Measurements from ENCODE around the gene PRELID2.

PRELID2 gene

DNA sequence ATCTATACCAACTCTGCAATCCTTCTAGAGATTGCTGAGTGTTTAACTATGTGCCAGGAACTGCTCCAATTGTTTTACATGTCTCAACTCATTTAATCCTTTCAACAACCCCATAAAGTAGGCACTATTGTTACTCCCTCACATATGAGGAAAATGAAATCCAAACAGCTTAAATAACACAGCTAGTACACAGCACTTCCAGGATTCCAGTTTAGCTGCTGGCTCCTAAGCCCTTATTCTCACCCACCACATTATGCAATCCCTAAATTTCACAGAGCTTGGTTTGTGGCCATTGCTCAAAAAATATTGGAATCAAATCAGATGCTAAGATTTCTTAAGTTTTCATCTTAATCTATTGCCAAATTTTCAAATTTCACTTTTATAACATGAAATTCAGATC is 84.9 kb downstream of the PRELID2 start:
- TF ChIP-seq ARNTL (CRISPR knock-in tag; IDR thresholded peaks at IDR 0.05; ENCODE audit: borderline replicate concordance, low read depth) (no peak), ZNF70 (CRISPR knock-in tag; IDR thresholded peaks at IDR 0.05) (no peak), OSR1 (CRISPR knock-in tag; IDR thresholded peaks at IDR 0.05) (no peak), ESRRG (CRISPR knock-in tag; IDR thresholded peaks at IDR 0.05) (no peak), CREB5 (CRISPR knock-in tag; IDR thresholded peaks at IDR 0.05; ENCODE audit: low read depth) (no peak), ZFP30 (CRISPR knock-in tag; IDR thresholded peaks at IDR 0.05) (no peak), ZFP3 (CRISPR knock-in tag; IDR thresholded peaks at IDR 0.05) (no peak), CSRNP3 (CRISPR knock-in tag; IDR thresholded peaks at IDR 0.05) (no peak), TOX (CRISPR knock-in tag; IDR thresholded peaks at IDR 0.05; ENCODE audit: borderline replicate concordance) (no peak), ZNF565 (CRISPR knock-in tag; conservative IDR thresholded peaks at IDR 0.05; ENCODE audit: low read depth) (no peak), TCF4 (CRISPR knock-in tag; IDR thresholded peaks at IDR 0.05; ENCODE audit: borderline replicate concordance) (no peak), PPARA (CRISPR knock-in tag; IDR thresholded peaks at IDR 0.05; ENCODE audit: borderline replicate concordance) (no peak), ZC3H10 (CRISPR knock-in tag; IDR thresholded peaks at IDR 0.05) (no peak), RARB (CRISPR knock-in tag; IDR thresholded peaks at IDR 0.05) (no peak), ISL1 (CRISPR knock-in tag; IDR thresholded peaks at IDR 0.05) (no peak)
- TF ChIP-seq, protein P1, sequence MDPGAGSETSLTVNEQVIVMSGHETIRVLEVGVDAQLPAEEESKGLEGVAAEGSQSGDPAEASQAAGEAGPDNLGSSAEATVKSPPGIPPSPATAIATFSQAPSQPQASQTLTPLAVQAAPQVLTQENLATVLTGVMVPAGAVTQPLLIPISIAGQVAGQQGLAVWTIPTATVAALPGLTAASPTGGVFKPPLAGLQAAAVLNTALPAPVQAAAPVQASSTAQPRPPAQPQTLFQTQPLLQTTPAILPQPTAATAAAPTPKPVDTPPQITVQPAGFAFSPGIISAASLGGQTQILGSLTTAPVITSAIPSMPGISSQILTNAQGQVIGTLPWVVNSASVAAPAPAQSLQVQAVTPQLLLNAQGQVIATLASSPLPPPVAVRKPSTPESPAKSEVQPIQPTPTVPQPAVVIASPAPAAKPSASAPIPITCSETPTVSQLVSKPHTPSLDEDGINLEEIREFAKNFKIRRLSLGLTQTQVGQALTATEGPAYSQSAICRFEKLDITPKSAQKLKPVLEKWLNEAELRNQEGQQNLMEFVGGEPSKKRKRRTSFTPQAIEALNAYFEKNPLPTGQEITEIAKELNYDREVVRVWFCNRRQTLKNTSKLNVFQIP (CRISPR knock-in tag; IDR thresholded peaks at IDR 0.05; ENCODE audit: borderline replicate concordance, low read depth) = no peak
- ATAC-seq = no peak

GRCh38 chr5:145743396-145744061 is 91.6 kb downstream of the PRELID2 start:
- no peak for ATAC-seq
- no peak for TF ChIP-seq BACH2 (CRISPR knock-in tag; IDR thresholded peaks at IDR 0.05; ENCODE audit: borderline replicate concordance)
- TF ChIP-seq GLIS3 (CRISPR knock-in tag; IDR thresholded peaks at IDR 0.05) = no peak
- TF ChIP-seq CSRNP3 (CRISPR knock-in tag; IDR thresholded peaks at IDR 0.05) = no peak
- TF ChIP-seq TOX (CRISPR knock-in tag; IDR thresholded peaks at IDR 0.05; ENCODE audit: borderline replicate concordance) = no peak
- no peak for TF ChIP-seq PPARA (CRISPR knock-in tag; IDR thresholded peaks at IDR 0.05; ENCODE audit: borderline replicate concordance)
- TF ChIP-seq, protein P1 (CRISPR knock-in tag; IDR thresholded peaks at IDR 0.05; ENCODE audit: borderline replicate concordance, low read depth) = no peak
- TF ChIP-seq SNAI2 (CRISPR knock-in tag; IDR thresholded peaks at IDR 0.05) = no peak
- TF ChIP-seq ZNF8 (CRISPR knock-in tag; IDR thresholded peaks at IDR 0.05) = no peak
- no peak for TF ChIP-seq CSDC2 (CRISPR knock-in tag; IDR thresholded peaks at IDR 0.05)
- TF ChIP-seq, protein P2, sequence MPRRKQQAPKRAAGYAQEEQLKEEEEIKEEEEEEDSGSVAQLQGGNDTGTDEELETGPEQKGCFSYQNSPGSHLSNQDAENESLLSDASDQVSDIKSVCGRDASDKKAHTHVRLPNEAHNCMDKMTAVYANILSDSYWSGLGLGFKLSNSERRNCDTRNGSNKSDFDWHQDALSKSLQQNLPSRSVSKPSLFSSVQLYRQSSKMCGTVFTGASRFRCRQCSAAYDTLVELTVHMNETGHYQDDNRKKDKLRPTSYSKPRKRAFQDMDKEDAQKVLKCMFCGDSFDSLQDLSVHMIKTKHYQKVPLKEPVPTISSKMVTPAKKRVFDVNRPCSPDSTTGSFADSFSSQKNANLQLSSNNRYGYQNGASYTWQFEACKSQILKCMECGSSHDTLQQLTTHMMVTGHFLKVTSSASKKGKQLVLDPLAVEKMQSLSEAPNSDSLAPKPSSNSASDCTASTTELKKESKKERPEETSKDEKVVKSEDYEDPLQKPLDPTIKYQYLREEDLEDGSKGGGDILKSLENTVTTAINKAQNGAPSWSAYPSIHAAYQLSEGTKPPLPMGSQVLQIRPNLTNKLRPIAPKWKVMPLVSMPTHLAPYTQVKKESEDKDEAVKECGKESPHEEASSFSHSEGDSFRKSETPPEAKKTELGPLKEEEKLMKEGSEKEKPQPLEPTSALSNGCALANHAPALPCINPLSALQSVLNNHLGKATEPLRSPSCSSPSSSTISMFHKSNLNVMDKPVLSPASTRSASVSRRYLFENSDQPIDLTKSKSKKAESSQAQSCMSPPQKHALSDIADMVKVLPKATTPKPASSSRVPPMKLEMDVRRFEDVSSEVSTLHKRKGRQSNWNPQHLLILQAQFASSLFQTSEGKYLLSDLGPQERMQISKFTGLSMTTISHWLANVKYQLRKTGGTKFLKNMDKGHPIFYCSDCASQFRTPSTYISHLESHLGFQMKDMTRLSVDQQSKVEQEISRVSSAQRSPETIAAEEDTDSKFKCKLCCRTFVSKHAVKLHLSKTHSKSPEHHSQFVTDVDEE (CRISPR knock-in tag; IDR thresholded peaks at IDR 0.05) = no peak
- no peak for TF ChIP-seq ZNF70 (CRISPR knock-in tag; IDR thresholded peaks at IDR 0.05)
- TF ChIP-seq OSR1 (CRISPR knock-in tag; IDR thresholded peaks at IDR 0.05) = no peak
- no peak for TF ChIP-seq ISL1 (CRISPR knock-in tag; IDR thresholded peaks at IDR 0.05)
